DOHH2 (cell line): ENCODE results near the gene IZUMO1R.
"Not testable (repeated sequence)": the region's sequence is repeated elsewhere in the genome, so short reads cannot be mapped to it uniquely, and the experiment has no call there.

Source experiments
- H3F3A ChIP-seq: fragments of 200-600 bp; sonication (generic), shearing (Covaris generic); 2 replicates; pipeline ENCODE4 v1.6.0; 2016; ENCODE audit warnings: antibody characterized with exemption, mild to moderate bottlenecking; ENCODE audit not compliant: control insufficient read depth, insufficient read depth
- H3K27ac ChIP-seq: fragments of 200-600 bp; sonication (generic); 2 replicates; pipeline ENCODE4 v1.5.1; 2014; ENCODE audit warnings: low read depth, mild to moderate bottlenecking, low read length, moderate library complexity
- H3K27me3 ChIP-seq: fragments of 200-600 bp; sonication (generic); 2 replicates; pipeline ENCODE4 v1.6.1; 2014; ENCODE audit warnings: mild to moderate bottlenecking, low read length, mixed read lengths; ENCODE audit not compliant: control insufficient read depth
- H3K36me3 ChIP-seq: fragments of 200-600 bp; sonication (generic); 2 replicates; pipeline ENCODE4 v1.6.1; 2014; ENCODE audit warnings: mild to moderate bottlenecking, low read length, moderate library complexity, mixed read lengths; ENCODE audit not compliant: control insufficient read depth
- H3K4me1 ChIP-seq: fragments of 200-600 bp; sonication (generic); 2 replicates; pipeline ENCODE4 v1.6.1; 2014; ENCODE audit warnings: mild to moderate bottlenecking, low read length, mixed read lengths; ENCODE audit not compliant: control insufficient read depth
- H3K4me2 ChIP-seq: fragments of 200-600 bp; sonication (generic); 2 replicates; pipeline ENCODE4 v1.6.0; 2014; ENCODE audit warnings: mild to moderate bottlenecking, low read length, moderate library complexity
- H3K4me3 ChIP-seq: fragments of 200-600 bp; sonication (generic); 2 replicates; pipeline ENCODE4 v1.5.1; 2014; ENCODE audit warnings: mild to moderate bottlenecking, low read length, mixed read lengths
- H3K79me2 ChIP-seq: fragments of 200-600 bp; sonication (generic); 2 replicates; pipeline ENCODE4 v1.6.1; 2014; ENCODE audit warnings: mild to moderate bottlenecking, low read length, mixed read lengths; ENCODE audit not compliant: control insufficient read depth
- H3K9me2 ChIP-seq: fragments of 200-600 bp; sonication (generic); replicated peaks from 2 replicates; pipeline ENCODE4 v1.6.1; 2014; ENCODE audit warnings: mild to moderate bottlenecking, low read length, mixed read lengths; ENCODE audit not compliant: control insufficient read depth
- H3K9me3 ChIP-seq: fragments of 200-600 bp; sonication (generic); 2 replicates; pipeline ENCODE4 v1.6.1; 2014; ENCODE audit warnings: antibody characterized with exemption, low read length, mixed read lengths; ENCODE audit not compliant: control insufficient read depth, insufficient read depth
- H4K20me1 ChIP-seq: fragments of 200-600 bp; sonication (generic); 2 replicates; pipeline ENCODE4 v1.6.0; 2014; ENCODE audit warnings: low read depth, mild to moderate bottlenecking, antibody characterized with exemption, low read length, moderate library complexity; ENCODE audit not compliant: control insufficient read depth, insufficient read depth
- EZH2phosphoT487 ChIP-seq: fragments of 200-600 bp; sonication (generic); IDR thresholded peaks from 2 replicates; pipeline ENCODE4 v1.6.1; 2017; ENCODE audit warnings: borderline replicate concordance, mild to moderate bottlenecking, antibody characterized with exemption, low read length, moderate library complexity, mixed read lengths
- TF ChIP-seq, protein P1 (sequence below): fragments of 200-600 bp; sonication (generic); IDR thresholded peaks from one replicate; pipeline ENCODE4 v1.5.1; 2014; ENCODE audit warnings: antibody characterized with exemption, mild to moderate bottlenecking, low read depth, low read length; ENCODE audit not compliant: poor library complexity, severe bottlenecking

Gene IZUMO1R

DNA sequence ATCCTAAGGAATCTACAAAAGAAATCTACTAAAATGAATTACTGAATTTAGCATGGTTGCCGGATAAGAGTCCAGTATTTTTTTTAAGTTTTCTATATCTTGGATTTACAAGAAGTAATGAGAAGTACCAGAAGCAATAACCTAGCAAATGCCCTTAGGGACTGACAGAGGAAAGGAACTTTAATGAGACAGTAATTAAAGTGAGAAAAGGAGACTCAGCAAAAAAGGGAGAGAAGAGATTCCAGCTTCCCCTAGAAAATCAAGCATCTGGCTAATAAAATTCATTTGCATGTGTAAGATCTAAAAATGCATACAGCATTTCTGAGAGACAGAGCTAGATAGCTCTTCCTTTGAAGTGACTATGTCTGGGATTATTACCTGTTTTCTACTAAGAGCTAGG, 39.1 kb downstream of the IZUMO1R start:
- Histone ChIP-seq H3K4me2 (no peak overlapping the region), H3K4me3 (no peak overlapping the region), H3K4me1 (no peaks in the 10 kb centered on the region), H3K9me2 (no peaks in the 10 kb centered on the region), H3K36me3 (no peaks in the 10 kb centered on the region), H3F3A (no peaks in the 10 kb centered on the region), H3K9me3 (no peaks in the 10 kb centered on the region), H3K27ac (no peak overlapping the region), H3K27me3 (no peaks in the 10 kb centered on the region), H3K79me2 (no peaks in the 10 kb centered on the region), H4K20me1 (no peaks in the 10 kb centered on the region)
- no peak for TF ChIP-seq EZH2phosphoT487
- TF ChIP-seq, protein P1, sequence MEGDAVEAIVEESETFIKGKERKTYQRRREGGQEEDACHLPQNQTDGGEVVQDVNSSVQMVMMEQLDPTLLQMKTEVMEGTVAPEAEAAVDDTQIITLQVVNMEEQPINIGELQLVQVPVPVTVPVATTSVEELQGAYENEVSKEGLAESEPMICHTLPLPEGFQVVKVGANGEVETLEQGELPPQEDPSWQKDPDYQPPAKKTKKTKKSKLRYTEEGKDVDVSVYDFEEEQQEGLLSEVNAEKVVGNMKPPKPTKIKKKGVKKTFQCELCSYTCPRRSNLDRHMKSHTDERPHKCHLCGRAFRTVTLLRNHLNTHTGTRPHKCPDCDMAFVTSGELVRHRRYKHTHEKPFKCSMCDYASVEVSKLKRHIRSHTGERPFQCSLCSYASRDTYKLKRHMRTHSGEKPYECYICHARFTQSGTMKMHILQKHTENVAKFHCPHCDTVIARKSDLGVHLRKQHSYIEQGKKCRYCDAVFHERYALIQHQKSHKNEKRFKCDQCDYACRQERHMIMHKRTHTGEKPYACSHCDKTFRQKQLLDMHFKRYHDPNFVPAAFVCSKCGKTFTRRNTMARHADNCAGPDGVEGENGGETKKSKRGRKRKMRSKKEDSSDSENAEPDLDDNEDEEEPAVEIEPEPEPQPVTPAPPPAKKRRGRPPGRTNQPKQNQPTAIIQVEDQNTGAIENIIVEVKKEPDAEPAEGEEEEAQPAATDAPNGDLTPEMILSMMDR: no peak

DNA sequence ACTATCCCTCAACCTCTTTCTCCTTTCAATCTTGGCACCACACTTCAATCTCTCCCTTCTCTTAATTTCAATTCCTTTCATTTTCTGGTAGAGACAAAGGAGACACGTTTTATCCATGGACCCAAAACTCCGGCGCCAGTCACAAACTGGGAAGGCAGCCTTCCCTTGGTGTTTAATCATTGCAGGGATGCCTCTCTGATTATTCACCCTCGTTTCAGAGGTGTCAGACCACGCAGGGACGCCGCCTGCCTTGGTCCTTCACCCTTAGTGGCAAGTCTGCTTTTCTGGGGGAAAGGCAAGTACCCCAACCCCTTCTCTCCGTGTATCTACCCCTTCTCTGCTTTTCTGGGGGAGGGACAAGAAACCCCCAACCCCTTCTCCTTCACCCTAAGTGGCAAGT, 41.9 kb downstream of the IZUMO1R start:
- H3K36me3 ChIP-seq, H3K79me2 ChIP-seq, H3K27me3 ChIP-seq: not testable (repeated sequence)

DNA sequence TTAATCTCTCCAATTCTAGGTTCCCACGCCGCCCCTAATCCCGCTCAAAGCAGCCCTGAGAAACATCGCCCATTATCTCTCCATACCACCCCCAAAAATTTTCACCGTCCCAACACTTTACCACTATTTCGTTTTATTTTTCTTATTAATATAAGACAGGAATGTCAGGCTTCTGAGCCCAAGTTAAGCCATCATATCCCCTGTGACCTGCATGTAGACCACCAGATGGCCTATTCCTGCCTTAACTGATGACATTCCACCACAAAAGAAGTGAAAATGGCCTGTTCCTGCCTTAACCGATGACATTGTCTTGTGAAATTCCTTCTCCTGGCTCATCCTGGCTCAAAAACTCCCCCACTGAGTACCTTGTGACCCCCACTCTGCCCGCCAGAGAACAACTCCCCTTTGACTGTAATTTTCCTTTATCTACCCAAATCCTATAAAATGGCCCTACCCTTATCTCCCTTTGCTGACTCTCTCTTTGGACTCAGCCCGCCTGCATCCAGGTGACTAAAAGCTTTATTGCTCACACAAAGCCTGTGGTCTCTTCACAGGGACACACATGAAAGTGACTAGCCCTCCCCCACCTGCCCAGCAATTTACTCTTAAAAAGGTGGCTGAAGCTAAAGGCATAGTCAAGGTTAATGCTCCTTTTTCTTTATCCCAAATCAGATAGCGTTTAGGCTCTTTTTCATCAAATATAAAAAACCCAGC, 46.6 kb downstream of the IZUMO1R start:
- not testable (repeated sequence) for H4K20me1 ChIP-seq, H3F3A ChIP-seq, H3K4me2 ChIP-seq, H3K36me3 ChIP-seq, H3K27ac ChIP-seq, H3K4me1 ChIP-seq, H3K79me2 ChIP-seq, H3K9me3 ChIP-seq, H3K4me3 ChIP-seq, H3K9me2 ChIP-seq, H3K27me3 ChIP-seq

More for the DNA sequence above, 41.9 kb downstream of the IZUMO1R start:
- H4K20me1 ChIP-seq, H3K9me3 ChIP-seq, H3K4me1 ChIP-seq, H3F3A ChIP-seq, H3K4me2 ChIP-seq, H3K27ac ChIP-seq, H3K4me3 ChIP-seq, H3K9me2 ChIP-seq: not testable (repeated sequence)
